Upper lobe of left lung (tissue), 4 donors: ENCODE data around the gene RBMS1.

Source experiments
- EP300 ChIP-seq, 4 donors: sonication (generic); formaldehyde crosslinking; IDR thresholded peaks; one replicate each; pipeline ENCODE4 v1.5.1; 2017; ENCODE audit warnings: antibody characterized with exemption in 4 of 4, control low read depth in 2 of 4
- POLR2A ChIP-seq, 4 donors: fragments of 450-650 bp; IDR thresholded peaks; one replicate each; pipeline ENCODE4 v1.5.1; 2016 to 2017; ENCODE audit warnings: antibody characterized with exemption in 4 of 4, mild to moderate bottlenecking in 2 of 4

DNA sequence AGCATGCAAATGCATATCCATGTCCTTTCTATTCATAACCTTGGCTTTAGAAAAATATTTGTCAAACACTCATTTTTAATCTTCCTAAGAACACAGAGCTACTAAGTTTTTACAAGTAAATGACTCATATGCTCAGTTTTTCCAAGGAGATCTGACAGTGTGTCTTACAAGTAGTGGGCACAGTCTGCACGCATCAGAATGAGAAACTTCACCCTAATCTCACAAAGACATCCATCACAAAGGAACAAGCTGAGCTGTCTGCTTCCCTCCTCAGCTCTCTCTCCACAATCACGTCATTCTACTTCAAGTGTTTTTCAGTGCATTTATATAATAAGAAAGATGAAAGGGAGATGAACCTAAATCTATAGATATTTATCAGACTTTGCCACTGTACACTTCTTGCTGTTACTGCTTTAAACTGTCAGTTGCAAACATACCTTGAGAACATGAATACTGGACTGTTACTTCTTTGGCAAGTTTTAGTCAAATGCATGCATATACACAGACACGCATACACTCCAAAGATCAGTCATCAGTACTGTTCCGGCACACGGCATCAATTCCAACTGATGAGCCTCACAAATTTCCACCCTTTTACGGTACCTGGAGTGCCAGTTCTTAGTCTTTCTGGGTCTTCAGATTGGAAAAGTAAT is 75.7 kb downstream of the RBMS1 start:
- TF ChIP-seq POLR2A (IDR thresholded peaks at IDR 0.05) (no peak), EP300 (IDR thresholded peaks at IDR 0.05) (no peak)
